ENCODE measurements around the gene TEP1. TPM values are rescaled to one million over a fixed set of nuclear protein-coding genes. Genes with fewer than 3 reads are reported as not detected.
A peak's percentile ranks its signal among the peaks of the same experiment; 100 is the strongest.

The TEP1 gene
- total and polyA plus RNA-seq, 2 of the 13 experiments (the other 11 are each of a cell fraction or from before 2014, with no cell fraction given): 11.0 to 12.8 TPM

- TF ChIP-seq REST (IDR thresholded peaks at IDR 0.05; ENCODE audit: borderline replicate concordance in 1 of 2, low read depth in 1 of 2, low read length in 2 of 2) (no peak; a peak in 1 of 4 replicates), ZNF318 (CRISPR knock-in tag; IDR thresholded peaks at IDR 0.05) (peak; percentile 91), ZNF224 (CRISPR knock-in tag; IDR thresholded peaks at IDR 0.05) (peak; percentile 93), NCOA2 (CRISPR knock-in tag; IDR thresholded peaks at IDR 0.05) (0 out of 2 replicates have a peak, but pooled peaks have one; percentile 33), DBP (CRISPR knock-in tag; IDR thresholded peaks at IDR 0.05; ENCODE audit: not compliant biosample characterization) (no peak), ZFAT (CRISPR knock-in tag; conservative IDR thresholded peaks at IDR 0.05) (no peak), CC2D1A (CRISPR knock-in tag; IDR thresholded peaks at IDR 0.05) (no peak), TERF1 (CRISPR knock-in tag; IDR thresholded peaks at IDR 0.05) (no peak), LCORL (IDR thresholded peaks at IDR 0.05) (no peak), LCORL (CRISPR knock-in tag; IDR thresholded peaks at IDR 0.05) (peak; percentile 89), NR2F2 (IDR thresholded peaks at IDR 0.05; ENCODE audit: borderline replicate concordance, low read depth) (peak; percentile 50; the same call in 1 of the 2 replicates), NPAS2 (CRISPR knock-in tag; IDR thresholded peaks at IDR 0.05; ENCODE audit: borderline replicate concordance) (no peak), IRF9 (CRISPR knock-in tag; IDR thresholded peaks at IDR 0.05; ENCODE audit: borderline replicate concordance) (peak; percentile 66; the same call in 1 of the 2 replicates)
Measured at GRCh38 chr14:20343092-20343861, 70.0 kb downstream of the TEP1 start, which contains the start of gene PARP2 (continued).
